ENCODE measurements around the gene SLC41A1.

The SLC41A1 gene

DNA sequence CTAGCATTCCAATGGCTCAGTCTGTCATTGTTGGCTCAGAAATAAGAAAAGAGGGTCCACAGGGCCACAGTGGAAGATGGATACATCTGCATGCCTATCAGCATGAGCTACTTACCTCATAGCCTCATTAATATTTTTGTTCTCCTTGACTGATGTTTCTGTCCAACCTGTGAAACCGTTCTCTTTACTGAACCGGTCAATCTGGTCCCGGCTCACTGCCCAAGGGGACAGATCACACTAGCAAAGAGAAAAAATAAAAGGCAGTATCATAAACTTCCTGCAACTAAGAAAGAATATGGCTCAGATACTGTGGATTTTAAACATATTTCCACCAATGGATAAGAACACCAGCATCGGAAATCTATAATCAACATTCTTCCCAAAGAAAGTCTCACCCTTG, 42.4 kb downstream of the SLC41A1 start:
- H3K9me3 ChIP-seq: no peaks in the 10 kb centered on the region
- H3K27me3 ChIP-seq: no peaks in the 10 kb centered on the region
- intact Hi-C loops (cut with DNase I; ENCODE audit: low total_unique reads): no loop called here
- peaks cover 0 to 11% (median 0%) of the 10 kb centered on the region in 3 donors for H3K36me3 ChIP-seq
- H3K4me1 ChIP-seq: peaks cover 0 to 19% (median 6%) of the 10 kb centered on the region in 4 donors
- DNase-seq: no peak
- H3K4me3 ChIP-seq: no peak overlapping the region
- no peak overlapping the region for H3K27ac ChIP-seq
- TF ChIP-seq CTCF (IDR thresholded peaks at IDR 0.05): no peak

DNA sequence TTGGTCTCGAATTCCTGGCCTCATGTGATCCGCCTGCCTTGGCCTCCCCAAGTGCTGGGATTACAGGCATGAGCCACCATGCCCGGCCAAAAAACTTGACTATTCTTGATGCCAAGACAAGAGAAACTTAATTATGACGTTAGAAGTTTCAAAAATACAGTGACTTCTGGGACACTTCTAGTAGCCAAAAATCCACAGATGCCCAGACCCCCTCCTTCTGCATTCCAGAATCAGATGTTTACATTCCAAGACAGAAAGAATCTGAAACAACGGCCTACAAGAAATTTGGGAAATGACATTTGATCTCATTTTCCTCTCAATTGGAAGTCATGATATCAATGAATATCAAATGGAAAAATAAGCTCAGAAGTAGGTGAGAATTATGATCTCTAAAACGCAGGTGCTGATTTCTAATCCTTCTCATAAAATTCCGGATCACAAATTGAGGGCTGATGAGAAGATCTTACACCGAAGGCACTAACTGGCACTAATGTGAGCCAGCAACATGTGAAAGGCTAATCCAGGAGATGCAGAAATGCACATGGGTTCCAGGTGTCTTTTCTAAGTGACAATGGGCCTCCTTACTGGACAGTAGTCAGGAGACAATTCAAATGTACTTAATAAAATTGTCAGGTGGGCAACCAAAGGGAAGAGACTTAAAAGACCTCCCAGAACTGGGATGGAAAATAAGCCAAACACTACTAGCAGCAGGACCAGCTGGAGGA, 43.2 kb downstream of the SLC41A1 start:
- no peak overlapping the region for H3K4me3 ChIP-seq
- peaks cover 0 to 16% (median 6%) of the 10 kb centered on the region in 4 donors for H3K4me1 ChIP-seq
- H3K36me3 ChIP-seq: peaks cover 0 to 11% (median 0%) of the 10 kb centered on the region in 3 donors
- no peak for TF ChIP-seq CTCF (IDR thresholded peaks at IDR 0.05)
- H3K9me3 ChIP-seq: no peaks in the 10 kb centered on the region
- no peak for DNase-seq
- no peaks in the 10 kb centered on the region for H3K27me3 ChIP-seq
- intact Hi-C loops (cut with DNase I; ENCODE audit: low total_unique reads): no loop called here
- H3K27ac ChIP-seq: no peak overlapping the region

DNA sequence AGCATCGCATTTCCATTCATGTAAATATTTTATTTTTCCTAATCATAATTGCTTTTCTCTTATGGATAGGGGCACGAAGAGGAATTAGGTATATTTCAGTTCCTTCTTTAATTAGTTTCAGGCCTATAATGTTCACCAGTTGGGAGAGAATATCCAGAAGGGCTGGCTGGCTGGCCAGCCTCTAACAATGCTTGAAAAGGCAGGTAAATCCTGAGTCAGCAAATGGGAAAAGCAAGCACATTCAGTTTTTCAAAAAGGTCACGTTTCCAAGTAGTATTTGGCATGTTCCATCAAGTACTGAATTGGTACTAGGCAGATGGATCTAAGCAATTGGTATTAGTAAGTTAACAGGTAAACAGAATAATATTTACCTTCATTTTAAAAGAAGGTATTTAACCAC, 45.8 kb downstream of the SLC41A1 start:
- no peak for DNase-seq
- intact Hi-C loops (cut with DNase I; ENCODE audit: low total_unique reads): no loop called here
- Histone ChIP-seq H3K4me1 (peaks cover 0 to 10% (median 0%) of the 10 kb centered on the region in 4 donors), H3K36me3 (peaks cover 0 to 11% (median 0%) of the 10 kb centered on the region in 3 donors), H3K27me3 (no peaks in the 10 kb centered on the region), H3K9me3 (no peaks in the 10 kb centered on the region), H3K4me3 (no peak overlapping the region), H3K27ac (no peak overlapping the region)
- TF ChIP-seq CTCF (IDR thresholded peaks at IDR 0.05): no peak

DNA sequence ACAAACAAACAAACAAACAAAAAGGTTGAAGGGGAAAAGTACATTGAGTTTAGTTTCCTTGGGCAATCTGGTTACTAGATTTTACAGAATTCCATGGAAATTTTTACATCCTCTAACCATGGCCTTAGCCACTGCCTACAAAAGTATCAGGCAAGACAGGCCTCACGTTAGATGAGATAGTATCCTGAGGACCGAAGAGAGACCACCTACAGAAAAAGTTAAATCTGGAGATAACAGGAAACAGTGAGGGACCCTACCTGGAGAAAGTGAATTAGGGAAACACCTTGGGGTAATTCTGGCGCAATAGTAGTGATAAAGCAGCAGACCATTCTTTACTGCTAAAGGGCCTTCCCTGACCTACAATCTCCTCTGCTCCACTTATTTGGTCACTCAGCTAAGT, 46.4 kb downstream of the SLC41A1 start:
- no peaks in the 10 kb centered on the region for H3K9me3 ChIP-seq
- intact Hi-C loops (cut with DNase I; ENCODE audit: low total_unique reads): no loop called here
- TF ChIP-seq CTCF (IDR thresholded peaks at IDR 0.05): no peak
- H3K4me1 ChIP-seq: peaks cover 0 to 10% (median 0%) of the 10 kb centered on the region in 4 donors
- no peak for DNase-seq
- no peak overlapping the region for H3K4me3 ChIP-seq
- no peak overlapping the region for H3K27ac ChIP-seq
- no peaks in the 10 kb centered on the region for H3K27me3 ChIP-seq
- peaks cover 0 to 11% (median 0%) of the 10 kb centered on the region in 3 donors for H3K36me3 ChIP-seq

GRCh38 chr1:205766038-205766437, 47.0 kb downstream of the SLC41A1 start:
- intact Hi-C loops (cut with DNase I; ENCODE audit: low total_unique reads): no loop called here
- Histone ChIP-seq H3K36me3 (peaks cover 0 to 11% (median 0%) of the 10 kb centered on the region in 3 donors), H3K27ac (no peak overlapping the region), H3K4me1 (peaks cover 0 to 10% (median 0%) of the 10 kb centered on the region in 4 donors), H3K27me3 (no peaks in the 10 kb centered on the region), H3K9me3 (no peaks in the 10 kb centered on the region), H3K4me3 (no peak overlapping the region)
- no peak for TF ChIP-seq CTCF (IDR thresholded peaks at IDR 0.05)
- DNase-seq: no peak

Data from tibial artery (tissue), 4 donors.